PC-3 (cell line): Measurements from ENCODE around the gene PRRC2B. TPM values are rescaled to one million over a fixed set of nuclear protein-coding genes. Genes with fewer than 3 reads are reported as not detected.

ENCODE experiments used
- total RNA-seq: library from RNA; depleted of rRNA; stranded (reverse); fragments of >200 nt; gene quantifications from 2 replicates; pipeline ENCODE4 v1.2.3, GENCODE V29; 2014; rRNA removed

Gene PRRC2B
- total RNA-seq, 1 experiment from 2014 or later = 46.9 TPM

Other genes with a start within 250 kb of the PRRC2B start
- gene FAM78A, start 117.6 kb upstream of the PRRC2B start, total RNA-seq = 0.07 and 0.40 TPM in 2 replicates
- 0.98 TPM in 1 of 2 replicates, not detected in the other for gene PLPP7, start 104.4 kb upstream of the PRRC2B start, total RNA-seq
- gene POMT1, start 108.8 kb downstream of the PRRC2B start, total RNA-seq = 24.1 and 30.4 TPM in 2 replicates
- 28.2 and 35.1 TPM in 2 replicates for gene UCK1, start 137.2 kb downstream of the PRRC2B start, total RNA-seq
- gene PRRT1B, start 151.4 kb downstream of the PRRC2B start, total RNA-seq = not detected in 2 replicates